Omental fat pad (tissue), 4 donors: ENCODE measurements around the gene CRYBB1. TPM values are rescaled to one million over a fixed set of nuclear protein-coding genes. Genes with fewer than 3 reads are reported as not detected.

Source experiments
- ATAC-seq: fragments of 150-250 bp; one replicate; pipeline ENCODE4 v1.9.1; 2016; ENCODE audit warnings: mild to moderate bottlenecking, moderate library complexity; ENCODE audit not compliant: low FRiP score
- DNase-seq: peaks from one replicate; pipeline ENCODE4 v3.0.0-alpha.2; 2019; ENCODE audit warnings: low spot score
- total RNA-seq, 4 donors: library from RNA; depleted of rRNA; stranded (reverse); fragments of >200 nt; gene quantifications; one replicate each; pipeline ENCODE4 v1.1.0, GENCODE V29; 2016
- TF ChIP-seq, protein P1 (sequence below), 3 donors: fragments of 450-650 bp; IDR thresholded peaks; one replicate each; pipeline ENCODE4 v1.5.1; 2016 to 2017; ENCODE audit warnings: antibody characterized with exemption in 3 of 3, mild to moderate bottlenecking in 3 of 3, moderate library complexity in 2 of 3

The CRYBB1 gene
- total RNA-seq, 4 donors from 2014 or later, result 0.96 to 2.2 (median 1.9) TPM

DNA sequence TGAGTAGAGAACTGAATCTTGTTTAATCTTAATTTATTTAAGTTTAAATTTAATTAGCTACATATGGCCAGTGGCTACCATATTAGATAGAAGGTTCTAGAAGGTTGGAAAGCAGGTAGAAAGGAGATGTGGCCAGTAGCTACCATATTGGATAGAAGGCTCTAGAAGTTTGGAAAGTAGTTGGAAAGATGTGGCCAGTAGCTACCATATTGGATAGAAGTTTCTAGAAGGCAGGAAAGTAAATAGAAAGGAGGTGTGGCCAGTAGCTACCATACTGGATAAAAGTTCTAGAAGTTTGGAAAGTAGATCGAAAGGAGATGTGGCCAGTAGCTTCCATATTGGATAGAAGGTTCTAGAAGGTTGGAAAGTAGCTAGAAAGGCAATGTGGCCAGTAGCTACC is 6.2 kb upstream of the CRYBB1 start:
- ATAC-seq (no peak), DNase-seq (no peak)
- TF ChIP-seq, protein P1, sequence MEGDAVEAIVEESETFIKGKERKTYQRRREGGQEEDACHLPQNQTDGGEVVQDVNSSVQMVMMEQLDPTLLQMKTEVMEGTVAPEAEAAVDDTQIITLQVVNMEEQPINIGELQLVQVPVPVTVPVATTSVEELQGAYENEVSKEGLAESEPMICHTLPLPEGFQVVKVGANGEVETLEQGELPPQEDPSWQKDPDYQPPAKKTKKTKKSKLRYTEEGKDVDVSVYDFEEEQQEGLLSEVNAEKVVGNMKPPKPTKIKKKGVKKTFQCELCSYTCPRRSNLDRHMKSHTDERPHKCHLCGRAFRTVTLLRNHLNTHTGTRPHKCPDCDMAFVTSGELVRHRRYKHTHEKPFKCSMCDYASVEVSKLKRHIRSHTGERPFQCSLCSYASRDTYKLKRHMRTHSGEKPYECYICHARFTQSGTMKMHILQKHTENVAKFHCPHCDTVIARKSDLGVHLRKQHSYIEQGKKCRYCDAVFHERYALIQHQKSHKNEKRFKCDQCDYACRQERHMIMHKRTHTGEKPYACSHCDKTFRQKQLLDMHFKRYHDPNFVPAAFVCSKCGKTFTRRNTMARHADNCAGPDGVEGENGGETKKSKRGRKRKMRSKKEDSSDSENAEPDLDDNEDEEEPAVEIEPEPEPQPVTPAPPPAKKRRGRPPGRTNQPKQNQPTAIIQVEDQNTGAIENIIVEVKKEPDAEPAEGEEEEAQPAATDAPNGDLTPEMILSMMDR (IDR thresholded peaks at IDR 0.05), result no peak

DNA sequence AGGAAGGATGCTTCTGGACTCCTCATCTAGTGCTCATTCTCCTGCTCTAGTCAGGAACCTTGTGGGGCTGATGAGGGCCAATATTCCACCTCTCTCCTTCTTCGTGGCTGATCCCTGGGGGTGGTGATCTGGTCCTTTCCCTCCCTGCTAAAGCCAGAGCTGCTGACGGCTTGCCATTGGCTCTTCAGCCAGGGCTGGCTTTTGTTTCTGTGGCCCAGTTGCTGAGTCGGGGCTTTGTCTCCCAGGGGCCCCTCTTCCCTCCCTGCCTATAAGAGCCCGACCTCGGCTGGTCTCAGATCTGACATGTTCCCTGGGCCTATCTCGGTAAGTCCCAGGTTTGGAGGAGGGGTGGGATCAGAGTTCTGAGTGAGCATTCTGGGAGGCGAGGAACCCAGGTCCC is 3.8 kb upstream of the CRYBB1 start, which contains the start of gene CRYBA4:
Gene CRYBA4, plus strand, starts transcription at position 301 of the 400 bp plus-strand sequence. CDS start 634 bp downstream, outside the sequence.
- ATAC-seq, result no peak
- DNase-seq, result no peak
- TF ChIP-seq, protein P1 (IDR thresholded peaks at IDR 0.05), result no peak

DNA sequence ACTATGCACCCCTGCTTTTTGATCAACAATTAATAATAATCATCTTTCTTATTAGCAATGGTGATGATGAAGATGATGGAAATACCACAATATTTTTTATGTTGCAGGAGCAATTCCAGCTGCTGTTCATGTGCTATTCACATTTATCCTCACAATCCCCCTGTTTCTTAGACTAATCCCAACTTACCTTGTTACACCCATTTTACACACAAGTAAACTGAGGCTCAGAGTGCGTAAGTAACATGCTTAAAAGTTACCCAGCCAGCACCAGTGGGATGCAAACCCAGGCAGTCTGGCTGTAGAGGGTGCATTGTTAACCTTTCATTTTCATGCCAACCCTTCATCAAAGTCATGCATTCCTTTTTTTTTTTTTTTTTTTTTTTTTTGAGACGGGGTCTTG is 2.4 kb upstream of the CRYBB1 start:
- ATAC-seq (no peak), DNase-seq (no peak)

DNA sequence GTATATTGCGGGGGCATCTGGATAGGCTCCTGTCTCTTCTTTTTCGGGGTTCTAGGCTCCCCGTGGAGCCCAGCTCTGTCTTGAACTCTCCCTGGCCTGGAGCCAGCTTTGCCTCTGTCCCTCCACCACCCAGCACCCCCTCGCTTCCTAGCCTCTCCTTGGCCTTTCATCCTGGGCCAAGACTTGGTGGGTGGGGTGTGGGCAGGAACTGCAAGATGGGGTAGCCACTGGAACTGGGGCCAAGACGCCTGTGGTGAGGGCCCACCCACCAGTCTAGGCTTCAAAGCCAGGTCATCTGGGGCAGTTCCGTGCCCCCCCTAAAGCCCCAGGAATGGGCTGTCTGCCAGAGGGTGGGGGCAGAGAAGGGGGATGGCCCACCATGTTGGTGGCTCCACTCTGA is 1.7 kb upstream of the CRYBB1 start:
- ATAC-seq (no peak), DNase-seq (no peak)
- TF ChIP-seq, protein P1 (IDR thresholded peaks at IDR 0.05), result no peak

More for the DNA sequence above, 2.4 kb upstream of the CRYBB1 start:
- TF ChIP-seq, protein P1 (IDR thresholded peaks at IDR 0.05), result no peak

DNA sequence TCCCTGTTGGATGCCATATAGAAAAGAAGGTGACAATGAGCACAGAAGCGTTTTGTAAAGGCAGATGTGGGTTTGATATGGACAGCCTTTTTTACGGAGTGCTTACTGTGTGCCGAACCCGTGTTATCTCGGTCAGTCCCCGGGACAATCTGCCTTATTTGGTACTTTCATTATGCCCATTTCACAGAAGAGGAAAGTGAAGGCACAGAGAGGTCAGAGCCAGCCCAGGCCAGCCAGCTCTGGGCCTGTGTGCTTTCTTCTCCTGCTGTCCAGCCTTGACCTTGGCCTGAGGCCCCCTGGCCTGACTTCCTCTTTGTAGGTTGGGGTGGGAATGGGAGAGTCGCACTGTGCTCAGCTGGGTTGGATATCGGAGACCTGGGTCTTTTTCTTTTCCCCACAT is 628 bp upstream of the CRYBB1 start:
- TF ChIP-seq, protein P1 (IDR thresholded peaks at IDR 0.05), result no peak
- DNase-seq, result no peak
- no peak for ATAC-seq

DNA sequence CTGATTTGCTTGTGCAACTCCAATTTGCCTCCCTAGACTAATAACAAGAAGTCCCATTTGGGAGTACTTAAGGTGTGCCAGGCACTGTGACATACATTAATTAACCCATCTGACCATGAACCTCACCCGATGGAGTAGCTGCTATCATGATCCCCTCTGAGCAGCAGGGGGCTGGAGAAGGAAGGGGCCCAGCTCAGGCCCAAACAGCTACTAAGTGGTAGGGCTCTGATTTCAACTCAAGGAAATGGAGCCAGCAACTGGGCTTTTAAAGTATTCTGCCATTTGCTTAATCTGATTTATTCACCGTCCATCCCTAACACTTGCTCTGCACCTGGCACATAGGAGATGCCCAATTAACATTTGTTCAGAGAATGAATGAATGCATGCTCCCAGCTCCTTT is 1.2 kb downstream of the CRYBB1 start:
- TF ChIP-seq, protein P1 (IDR thresholded peaks at IDR 0.05), result no peak
- DNase-seq, result no peak

DNA sequence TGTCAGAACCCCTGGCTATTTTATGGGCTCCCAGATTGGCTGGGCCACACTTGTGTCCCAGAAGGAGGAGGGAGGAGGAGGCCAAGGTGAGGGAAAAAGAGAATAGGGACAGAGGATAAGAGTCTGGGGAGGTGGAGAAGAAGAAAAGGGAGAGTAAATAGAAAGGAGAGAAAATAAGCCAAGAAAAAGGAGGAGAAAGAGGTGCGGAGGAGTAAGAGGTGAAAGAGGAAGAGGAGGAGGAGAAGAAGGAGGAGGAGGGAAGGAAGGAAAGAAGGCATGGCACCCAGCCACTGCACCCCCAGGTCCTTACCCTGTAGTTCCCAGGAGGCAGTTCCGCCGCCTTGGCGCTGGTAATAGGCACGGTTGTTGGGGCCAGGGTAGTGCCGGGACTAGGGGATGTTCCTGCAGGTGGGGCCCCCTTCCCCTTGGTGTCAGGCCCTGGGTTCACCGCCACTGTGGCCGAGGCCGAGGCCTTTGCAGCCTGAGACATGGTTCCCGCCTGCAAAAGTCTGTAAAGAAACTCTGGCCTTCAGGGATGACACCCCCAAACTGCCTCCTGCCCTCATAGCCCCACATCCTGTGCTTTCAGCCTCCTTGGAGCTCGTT is 1.9 kb downstream of the CRYBB1 start:
- no peak for DNase-seq
- ATAC-seq, result no peak
- TF ChIP-seq, protein P1 (IDR thresholded peaks at IDR 0.05), result no peak

More for the DNA sequence above, 1.2 kb downstream of the CRYBB1 start:
- ATAC-seq, result no peak
